Activated CD8-positive, alpha-beta memory T cell treated with anti-CD3 and anti-CD28 coated beads for 4 hours (primary cell): ENCODE results near the gene KAT7.

ENCODE experiments used
- DNase-seq, 2 donors: peaks; one replicate each; pipeline ENCODE4 v3.0.0-alpha.2; 2020; ENCODE audit warnings: low read depth in 2 of 2

The KAT7 gene

GRCh38 chr17:49872754-49873377, 84.4 kb downstream of the KAT7 start:
- no peak for DNase-seq

- DNase-seq: no peak
Measured at GRCh38 chr17:49873466-49873865, 85.0 kb downstream of the KAT7 start.

GRCh38 chr17:49873926-49874325, 85.4 kb downstream of the KAT7 start:
- DNase-seq: no peak

- DNase-seq: no peak
Measured at GRCh38 chr17:49874911-49875310, 86.4 kb downstream of the KAT7 start.

- DNase-seq: no peak
Measured at GRCh38 chr17:49875685-49876084, 87.2 kb downstream of the KAT7 start.

- no peak for DNase-seq
Measured at GRCh38 chr17:49878931-49879904, 90.7 kb downstream of the KAT7 start.

- DNase-seq: peak; percentile 41 to 51
Measured at GRCh38 chr17:49880291-49881053, 92.0 kb downstream of the KAT7 start.

- no peak for DNase-seq
Measured at GRCh38 chr17:49881054-49881402, 92.5 kb downstream of the KAT7 start.

GRCh38 chr17:49882434-49882833, 94.0 kb downstream of the KAT7 start:
- no peak for DNase-seq
